MCF 10A (cell line): ENCODE results near the gene PVALEF. TPM values are rescaled to one million over a fixed set of nuclear protein-coding genes. Genes with fewer than 3 reads are reported as not detected.

Source experiments
- BruUV-seq: library from RNA; stranded (reverse); fragments of 400-500 nt; replicated peaks from 2 replicates; lab custom pipeline; 2021; lab: Mats Ljungman, UMichigan
- CTCF ChIA-PET: fragments of 300-600 bp; sonication (Branson Sonifier 250); formaldehyde crosslinking; extraction: SDS; loops from one replicate; lab custom pipeline; 2021; ENCODE audit warnings: antibody characterized with exemption, inconsistent platforms; lab: Yijun Ruan, JAX
- POLR2A ChIA-PET: fragments of 300-600, 350-650 bp; sonication (Branson Sonifier 250); formaldehyde crosslinking; extraction: SDS; loops from one replicate; lab custom pipeline; 2020; ENCODE audit warnings: antibody characterized with exemption, inconsistent platforms; lab: Yijun Ruan, JAX
- DNase-seq: peaks from one replicate; pipeline ENCODE4 v3.0.0-alpha.2; 2018; ENCODE audit not compliant: unreplicated experiment
- H3K27ac Mint-ChIP-seq: one replicate; pipeline ENCODE4 v1.8.0; 2022; ENCODE audit warnings: mild to moderate bottlenecking, low read depth, mixed read lengths; ENCODE audit not compliant: unreplicated experiment
- H3K27me3 Mint-ChIP-seq: one replicate; pipeline ENCODE4 v1.8.0; 2022; ENCODE audit warnings: mixed read lengths; ENCODE audit not compliant: insufficient read depth, unreplicated experiment
- H3K36me3 Mint-ChIP-seq: one replicate; pipeline ENCODE4 v1.8.0; 2022; ENCODE audit warnings: mild to moderate bottlenecking, moderate library complexity, mixed read lengths; ENCODE audit not compliant: insufficient read depth, unreplicated experiment
- H3K4me1 Mint-ChIP-seq: one replicate; pipeline ENCODE4 v1.8.0; 2022; ENCODE audit warnings: mixed read lengths; ENCODE audit not compliant: insufficient read depth, unreplicated experiment
- H3K4me3 Mint-ChIP-seq: one replicate; pipeline ENCODE4 v1.8.0; 2022; ENCODE audit warnings: mild to moderate bottlenecking, moderate library complexity, mixed read lengths; ENCODE audit not compliant: unreplicated experiment
- H3K9me3 Mint-ChIP-seq: one replicate; pipeline ENCODE4 v1.8.0; 2022; ENCODE audit warnings: mixed read lengths; ENCODE audit not compliant: unreplicated experiment
- intact Hi-C: fragments of 100-400 bp; cut with micrococcal nuclease; formaldehyde crosslinking; loops from 2 replicates; pipeline ENCODE4 v1.14.1; 2022
- total RNA-seq: library from RNA; stranded (reverse); gene quantifications from 2 replicates; pipeline ENCODE4 v1.2.3, GENCODE V29; 2022
- TF ChIP-seq, protein P1 (sequence below): fragments of 200-600 bp; IDR thresholded peaks from one replicate; pipeline ENCODE4 v1.8.0; 2022; ENCODE audit warnings: antibody characterized with exemption, mild to moderate bottlenecking; ENCODE audit not compliant: unreplicated experiment

PVALEF gene
- total RNA-seq, 1 experiment from 2014 or later = not detected

DNA sequence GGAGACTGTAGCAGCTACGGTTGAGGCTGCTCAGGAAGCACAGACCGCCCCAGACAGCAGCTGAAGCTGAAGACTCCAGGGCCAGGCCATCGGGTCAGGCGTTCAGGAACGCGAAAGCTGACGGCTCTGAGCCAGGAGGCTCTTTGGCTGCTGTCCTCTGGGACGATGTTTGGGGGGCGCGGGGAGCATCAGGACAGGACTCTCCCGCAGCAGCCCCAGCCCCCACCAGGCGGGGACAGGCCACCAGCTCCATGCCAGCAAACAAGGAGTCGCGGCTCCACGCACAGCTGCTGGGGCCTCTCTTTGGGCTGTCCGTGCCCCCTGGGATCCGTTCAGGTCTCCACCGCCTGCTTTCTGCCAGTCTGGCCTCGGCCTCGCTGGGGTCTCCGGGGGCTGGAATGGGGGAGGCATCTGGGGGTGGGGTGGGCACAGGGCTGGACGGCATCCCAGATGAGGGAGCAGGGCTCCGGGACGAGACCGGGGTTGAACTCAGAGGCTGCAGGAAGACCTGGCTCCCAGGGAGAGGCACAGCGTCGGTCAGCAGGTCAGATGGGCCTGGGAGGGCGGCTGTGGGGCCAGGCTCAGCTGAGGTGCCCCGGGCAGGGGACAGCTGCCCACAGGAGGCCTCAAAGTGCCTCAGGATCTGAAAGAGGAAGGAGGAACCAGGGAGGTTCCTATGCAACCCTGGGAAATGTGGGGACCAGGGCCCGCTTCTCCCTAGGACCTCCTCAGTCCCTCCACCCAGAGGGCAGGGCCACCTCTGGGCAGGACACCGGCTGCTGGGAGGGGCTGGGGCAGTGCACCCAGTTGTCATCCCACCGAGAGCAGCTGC lies 63.7 kb downstream of the PVALEF start:
- BruUV-seq = no TSS peak
- Mint-ChIP-seq H3K27ac (no peak overlapping the region), H3K36me3 (peaks cover 13% of the 10 kb centered on the region), H3K9me3 (peaks cover 7% of the 10 kb centered on the region), H3K4me1 (no peaks in the 10 kb centered on the region), H3K4me3 (no peak overlapping the region), H3K27me3 (no peaks in the 10 kb centered on the region)
- TF ChIP-seq, protein P1, sequence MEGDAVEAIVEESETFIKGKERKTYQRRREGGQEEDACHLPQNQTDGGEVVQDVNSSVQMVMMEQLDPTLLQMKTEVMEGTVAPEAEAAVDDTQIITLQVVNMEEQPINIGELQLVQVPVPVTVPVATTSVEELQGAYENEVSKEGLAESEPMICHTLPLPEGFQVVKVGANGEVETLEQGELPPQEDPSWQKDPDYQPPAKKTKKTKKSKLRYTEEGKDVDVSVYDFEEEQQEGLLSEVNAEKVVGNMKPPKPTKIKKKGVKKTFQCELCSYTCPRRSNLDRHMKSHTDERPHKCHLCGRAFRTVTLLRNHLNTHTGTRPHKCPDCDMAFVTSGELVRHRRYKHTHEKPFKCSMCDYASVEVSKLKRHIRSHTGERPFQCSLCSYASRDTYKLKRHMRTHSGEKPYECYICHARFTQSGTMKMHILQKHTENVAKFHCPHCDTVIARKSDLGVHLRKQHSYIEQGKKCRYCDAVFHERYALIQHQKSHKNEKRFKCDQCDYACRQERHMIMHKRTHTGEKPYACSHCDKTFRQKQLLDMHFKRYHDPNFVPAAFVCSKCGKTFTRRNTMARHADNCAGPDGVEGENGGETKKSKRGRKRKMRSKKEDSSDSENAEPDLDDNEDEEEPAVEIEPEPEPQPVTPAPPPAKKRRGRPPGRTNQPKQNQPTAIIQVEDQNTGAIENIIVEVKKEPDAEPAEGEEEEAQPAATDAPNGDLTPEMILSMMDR = no peak
- no peak for DNase-seq
- intact Hi-C loops = no loop called here
- ChIA-PET CTCF (no interaction called here), POLR2A (interaction anchor here (2.6 kb wide), 1 partner anchor 9 kb away, joined by 11 read pairs; the partner anchor contains the start of genes NDUFAF8 and TEPSIN)

DNA sequence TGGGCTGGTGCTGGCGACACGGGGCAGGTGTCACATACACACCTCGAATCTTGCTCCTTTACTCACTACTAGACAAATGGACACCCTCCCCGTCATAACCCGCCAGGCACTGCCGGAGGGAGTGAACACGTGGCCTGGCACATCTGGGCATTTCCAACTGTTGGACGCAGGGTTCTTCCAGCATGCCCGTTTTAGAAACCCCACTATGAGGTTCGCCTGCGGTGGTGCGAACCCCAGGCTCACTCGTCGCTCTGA lies 64.3 kb downstream of the PVALEF start:
- DNase-seq = no peak
- H3K27me3 Mint-ChIP-seq = no peaks in the 10 kb centered on the region
- intact Hi-C loops = no loop called here
- H3K4me1 Mint-ChIP-seq = no peaks in the 10 kb centered on the region
- BruUV-seq = no TSS peak
- H3K36me3 Mint-ChIP-seq = peaks cover 13% of the 10 kb centered on the region
- H3K9me3 Mint-ChIP-seq = peaks cover 7% of the 10 kb centered on the region
- no peak overlapping the region for H3K27ac Mint-ChIP-seq
- POLR2A ChIA-PET = interaction anchor here (0.6 to 2.6 kb wide), 2 partner anchors 9 to 10 kb away, joined by 5 to 11 read pairs; partner anchors contain the start of genes NDUFAF8 and TEPSIN
- CTCF ChIA-PET = interaction anchor here (0.6 kb wide), 1 partner anchor 305 kb away, joined by 3 read pairs; no protein-coding TSS in a partner anchor
- TF ChIP-seq, protein P1 = no peak
- no peak overlapping the region for H3K4me3 Mint-ChIP-seq

DNA sequence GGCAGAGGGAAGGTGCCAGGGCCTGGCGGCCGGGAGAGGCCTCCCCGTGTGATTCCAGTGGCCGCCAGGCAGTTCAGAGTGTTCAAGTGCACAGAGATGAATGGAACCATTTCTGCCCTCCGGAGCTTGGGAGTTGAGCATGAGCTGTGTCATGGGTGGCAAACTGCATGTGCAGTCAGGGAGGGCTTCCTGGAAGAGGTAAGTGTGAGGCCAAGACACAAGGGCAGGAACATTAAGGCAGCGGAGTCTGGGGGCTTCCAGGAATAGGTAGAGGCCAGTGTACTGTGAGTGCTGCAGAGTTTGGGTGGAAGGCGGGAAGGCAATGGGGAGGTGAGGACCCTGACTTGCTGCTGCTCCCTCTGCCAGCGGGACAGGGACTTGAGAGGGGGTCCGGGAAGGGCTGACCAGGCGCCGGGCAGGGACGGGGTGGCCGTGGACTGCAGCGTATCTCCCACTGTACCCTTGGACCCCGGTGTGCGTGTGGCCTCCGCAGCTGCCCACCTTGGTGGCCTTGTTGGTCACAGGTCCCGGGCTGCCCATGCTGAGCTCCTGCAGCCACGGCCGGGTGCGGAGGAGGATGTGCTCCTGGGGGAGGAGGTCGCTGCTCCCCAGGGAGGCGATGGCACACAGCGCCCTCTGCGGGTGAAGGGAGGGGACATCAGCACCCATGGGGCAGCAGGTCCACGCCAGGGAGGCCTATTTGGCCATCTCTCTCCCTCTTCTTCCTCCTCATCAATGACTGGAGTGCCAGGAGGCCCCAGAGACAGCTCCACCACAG lies 64.9 kb downstream of the PVALEF start:
- Mint-ChIP-seq H3K27ac (no peak overlapping the region), H3K4me3 (no peak overlapping the region), H3K9me3 (peaks cover 7% of the 10 kb centered on the region), H3K4me1 (peaks cover 6% of the 10 kb centered on the region), H3K27me3 (no peaks in the 10 kb centered on the region), H3K36me3 (peaks cover 13% of the 10 kb centered on the region)
- ChIA-PET POLR2A (interaction anchor here (0.6 to 2.6 kb wide), 2 partner anchors 8 to 11 kb away, joined by 5 to 11 read pairs; partner anchors contain the start of genes NDUFAF8 and TEPSIN), CTCF (interaction anchor here (0.5 to 0.6 kb wide), 2 partner anchors 305 to 925 kb away, joined by 3 read pairs; no protein-coding TSS in a partner anchor)
- intact Hi-C loops = no loop called here
- no peak for DNase-seq
- BruUV-seq = no TSS peak
- TF ChIP-seq, protein P1 = peak; percentile 28

DNA sequence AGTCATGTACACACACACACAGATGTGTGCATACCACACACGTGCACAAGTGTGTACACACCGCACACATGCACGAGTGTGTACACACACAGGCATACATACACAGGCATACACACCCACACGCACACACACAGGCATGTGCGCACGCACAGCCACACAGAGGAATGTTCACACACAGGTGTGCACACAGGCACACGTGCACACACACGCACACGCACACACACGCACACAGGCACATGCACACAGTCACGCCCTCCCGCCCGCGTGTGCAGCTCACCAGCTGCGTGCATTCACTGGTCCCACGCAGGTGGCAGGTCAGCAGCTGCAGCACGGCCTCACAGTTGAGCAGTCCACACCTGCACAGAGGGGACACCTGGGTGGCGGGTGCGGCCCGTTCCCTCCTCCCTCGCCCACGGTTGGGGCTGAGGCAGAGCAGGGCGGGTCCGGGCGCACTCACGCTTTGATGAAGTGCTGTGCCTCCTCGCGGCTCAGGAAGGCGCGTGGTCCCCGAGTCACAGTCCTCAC lies 65.9 kb downstream of the PVALEF start:
- intact Hi-C loops = no loop called here
- no peak for DNase-seq

More for the DNA sequence above, 65.9 kb downstream of the PVALEF start:
- Mint-ChIP-seq H3K36me3 (peaks cover 13% of the 10 kb centered on the region), H3K27ac (no peak overlapping the region), H3K27me3 (no peaks in the 10 kb centered on the region), H3K4me1 (peaks cover 6% of the 10 kb centered on the region), H3K4me3 (no peak overlapping the region), H3K9me3 (peaks cover 7% of the 10 kb centered on the region)
- ChIA-PET CTCF (interaction anchor here (0.6 kb wide), 1 partner anchor 442 kb away, joined by 5 read pairs; no protein-coding TSS in a partner anchor), POLR2A (no interaction called here)
- BruUV-seq = no TSS peak
- TF ChIP-seq, protein P1 = no peak
